WTC11 (cell line): Measurements from ENCODE around the gene AQP10. TPM values are rescaled to one million over a fixed set of nuclear protein-coding genes. Genes with fewer than 3 reads are reported as not detected.
"Not testable (repeated sequence)": the region's sequence is repeated elsewhere in the genome, so short reads cannot be mapped to it uniquely, and the experiment has no call there.

Source experiments
- ATAC-seq: fragments of 200-7000 bp; cut with Tn5 transposase; 2 replicates; pipeline ENCODE4 v1.10.0; 2021; ENCODE audit warnings: mild to moderate bottlenecking, moderate library complexity
- CTCF ChIA-PET: fragments of 300-600 bp; sonication (Branson Sonifier 250); formaldehyde crosslinking; loops from one replicate; lab custom pipeline; 2021; ENCODE audit warnings: antibody characterized with exemption; lab: Charles Lee
- POLR2A ChIA-PET: fragments of 350-600 bp; sonication (Branson Sonifier 250); formaldehyde crosslinking; loops from one replicate; lab custom pipeline; 2021; ENCODE audit warnings: antibody characterized with exemption; lab: Charles Lee
- DNase-seq: peaks from one replicate; pipeline ENCODE4 v3.0.0; 2021; ENCODE audit warnings: low spot score
- H3K27ac Mint-ChIP-seq: 2 replicates; pipeline ENCODE4 v1.8.0; 2021; ENCODE audit warnings: mixed read lengths
- H3K27me3 Mint-ChIP-seq: 2 replicates; pipeline ENCODE4 v1.8.0; 2021; ENCODE audit warnings: low read depth, mild to moderate bottlenecking, moderate library complexity, mixed read lengths
- H3K36me3 Mint-ChIP-seq: 2 replicates; pipeline ENCODE4 v1.8.0; 2021; ENCODE audit warnings: mixed read lengths
- H3K4me1 Mint-ChIP-seq: 2 replicates; pipeline ENCODE4 v1.8.0; 2022; ENCODE audit warnings: mixed read lengths
- H3K4me3 Mint-ChIP-seq: 2 replicates; pipeline ENCODE4 v1.8.0; 2021; ENCODE audit warnings: mild to moderate bottlenecking, moderate library complexity, mixed read lengths
- H3K9me3 Mint-ChIP-seq: 2 replicates; pipeline ENCODE4 v1.8.0; 2021; ENCODE audit warnings: mixed read lengths
- AR ChIP-seq: fragments of 250-450 bp; sonication (Bioruptor Pico); IDR thresholded peaks from 2 replicates; pipeline ENCODE4 v1.9.0; 2021; ENCODE audit warnings: mild to moderate bottlenecking
- ATF3 ChIP-seq: sonication (generic); formaldehyde crosslinking; conservative IDR thresholded peaks from 2 replicates; pipeline ENCODE4 v1.8.1; 2022; ENCODE audit warnings: mild to moderate bottlenecking, missing genetic modification reagents
- CDX4 ChIP-seq: fragments of 250-450 bp; sonication (Bioruptor Pico); IDR thresholded peaks from 2 replicates; pipeline ENCODE4 v1.9.0; 2021; ENCODE audit warnings: moderate library complexity, mild to moderate bottlenecking, inconsistent platforms, borderline replicate concordance
- ETV6 ChIP-seq: sonication (generic); formaldehyde crosslinking; IDR thresholded peaks from 2 replicates; pipeline ENCODE4 v1.8.1; 2022; ENCODE audit warnings: mild to moderate bottlenecking, missing genetic modification reagents
- FOXK1 ChIP-seq: sonication (generic); formaldehyde crosslinking; IDR thresholded peaks from 2 replicates; pipeline ENCODE4 v1.8.0; 2022; ENCODE audit warnings: mild to moderate bottlenecking, moderate library complexity, missing genetic modification reagents
- FOXP1 ChIP-seq: sonication (generic); formaldehyde crosslinking; IDR thresholded peaks from 2 replicates; pipeline ENCODE4 v1.8.0; 2022; ENCODE audit warnings: missing genetic modification reagents, mild to moderate bottlenecking, moderate library complexity, borderline replicate concordance
- IRF1 ChIP-seq: sonication (generic); formaldehyde crosslinking; IDR thresholded peaks from 2 replicates; pipeline ENCODE4 v1.8.0; 2023; ENCODE audit warnings: missing genetic modification reagents
- JUN ChIP-seq: sonication (generic); formaldehyde crosslinking; IDR thresholded peaks from 2 replicates; pipeline ENCODE4 v1.8.0; 2023; ENCODE audit warnings: mild to moderate bottlenecking, missing genetic modification reagents
- KAT7 ChIP-seq: sonication (generic); formaldehyde crosslinking; IDR thresholded peaks from 2 replicates; pipeline ENCODE4 v1.8.1; 2023; ENCODE audit warnings: missing genetic modification reagents, mild to moderate bottlenecking, borderline replicate concordance
- MLX ChIP-seq: sonication (generic); formaldehyde crosslinking; IDR thresholded peaks from 2 replicates; pipeline ENCODE4 v1.8.1; 2023; ENCODE audit warnings: mild to moderate bottlenecking, missing genetic modification reagents, moderate library complexity
- MXD4 ChIP-seq: fragments of 250-450 bp; sonication (Bioruptor Pico); IDR thresholded peaks from 2 replicates; pipeline ENCODE4 v1.8.0; 2021; ENCODE audit warnings: mild to moderate bottlenecking, moderate library complexity, borderline replicate concordance
- NR2C2 ChIP-seq: sonication (generic); formaldehyde crosslinking; IDR thresholded peaks from 2 replicates; pipeline ENCODE4 v1.8.0; 2022; ENCODE audit warnings: mild to moderate bottlenecking, missing genetic modification reagents
- OVOL2 ChIP-seq: fragments of 250-450 bp; sonication (Bioruptor Pico); IDR thresholded peaks from 2 replicates; pipeline ENCODE4 v1.9.0; 2021; ENCODE audit warnings: mild to moderate bottlenecking, borderline replicate concordance
- SMAD3 ChIP-seq: sonication (generic); formaldehyde crosslinking; IDR thresholded peaks from 2 replicates; pipeline ENCODE4 v1.8.0; 2022; ENCODE audit warnings: missing genetic modification reagents, mild to moderate bottlenecking, borderline replicate concordance
- SP1 ChIP-seq: sonication (generic); formaldehyde crosslinking; conservative IDR thresholded peaks from 2 replicates; pipeline ENCODE4 v1.8.1; 2022; ENCODE audit warnings: missing genetic modification reagents
- USF1 ChIP-seq: sonication (generic); formaldehyde crosslinking; IDR thresholded peaks from 2 replicates; pipeline ENCODE4 v1.8.0; 2022; ENCODE audit warnings: mild to moderate bottlenecking, missing genetic modification reagents
- ZBTB21 ChIP-seq: sonication (generic); formaldehyde crosslinking; IDR thresholded peaks from 2 replicates; pipeline ENCODE4 v1.8.1; 2023; ENCODE audit warnings: mild to moderate bottlenecking, missing genetic modification reagents, borderline replicate concordance
- ZBTB43 ChIP-seq: sonication (generic); formaldehyde crosslinking; IDR thresholded peaks from 2 replicates; pipeline ENCODE4 v1.8.1; 2023; ENCODE audit warnings: mild to moderate bottlenecking, missing genetic modification reagents
- ZNF121 ChIP-seq: sonication (generic); formaldehyde crosslinking; IDR thresholded peaks from 2 replicates; pipeline ENCODE4 v1.8.0; 2023; ENCODE audit warnings: missing genetic modification reagents
- ZNF512 ChIP-seq: sonication (generic); formaldehyde crosslinking; IDR thresholded peaks from 2 replicates; pipeline ENCODE4 v1.8.1; 2022; ENCODE audit warnings: missing genetic modification reagents, borderline replicate concordance
- total RNA-seq: library from RNA; stranded (reverse); gene quantifications from 3 replicates; pipeline ENCODE4 v1.2.3, GENCODE V29; 2021

The AQP10 gene
- total RNA-seq, 1 experiment from 2014 or later, result not detected

- peak; percentile 26; the same call in 1 of the 2 replicates for TF ChIP-seq ZNF121
- ATAC-seq, POLR2A ChIA-PET, DNase-seq, H3K27ac Mint-ChIP-seq, H3K36me3 Mint-ChIP-seq, H3K4me3 Mint-ChIP-seq, H3K4me1 Mint-ChIP-seq, H3K27me3 Mint-ChIP-seq: not testable (repeated sequence)
- CTCF ChIA-PET, result interaction anchor here (1.1 to 2.4 kb wide), 3 partner anchors 15 to 32 kb away, joined by 4 to 14 read pairs (median 6); no protein-coding TSS in a partner anchor
- H3K9me3 Mint-ChIP-seq, result peaks cover 18% of the 10 kb centered on the region
These were observed 40.0 kb downstream of the AQP10 start for GRCh38 chr1:154360881-154361280.

- ATAC-seq, result no peak
- Mint-ChIP-seq H3K4me1 (peaks cover 9% of the 10 kb centered on the region), H3K27me3 (no peaks in the 10 kb centered on the region; the same call in 1 of the 2 replicates), H3K36me3 (0 out of 2 replicates have a peak, but pooled peaks cover 5% of the 10 kb centered on the region)
- CTCF ChIA-PET, result interaction anchor here (1.0 to 2.4 kb wide), 4 partner anchors 16 to 36 kb away, joined by 3 to 14 read pairs (median 5); partner anchors contain the start of gene ATP8B2
- no peak for TF ChIP-seq CDX4 (CRISPR knock-in tag)
- TF ChIP-seq ZBTB21 (CRISPR knock-in tag), result no peak
- TF ChIP-seq MXD4 (CRISPR knock-in tag), result no peak
- TF ChIP-seq MLX (CRISPR knock-in tag), result no peak
- no peak for TF ChIP-seq USF1 (CRISPR knock-in tag)
- TF ChIP-seq ATF3 (CRISPR knock-in tag), result no peak
- TF ChIP-seq NR2C2, result no peak
- TF ChIP-seq, all 79 proteins: peak for 0
- DNase-seq, result no peak
- POLR2A ChIA-PET, result no interaction called here
- Mint-ChIP-seq H3K9me3 (peaks cover 18% of the 10 kb centered on the region), H3K4me3 (no peak overlapping the region), H3K27ac (no peak overlapping the region)
These were observed 40.5 kb downstream of the AQP10 start for GRCh38 chr1:154361357-154361756.

- Mint-ChIP-seq H3K4me1 (no peaks in the 10 kb centered on the region), H3K9me3 (no peaks in the 10 kb centered on the region), H3K4me3 (no peak overlapping the region), H3K27me3 (no peaks in the 10 kb centered on the region), H3K36me3 (no peaks in the 10 kb centered on the region), H3K27ac (0 out of 2 replicates have a peak overlapping the region, but pooled peaks have one; percentile 39)
- TF ChIP-seq AR (CRISPR knock-in tag) (no peak), KAT7 (no peak), FOXP1 (CRISPR knock-in tag) (no peak), JUN (CRISPR knock-in tag) (no peak), ETV6 (CRISPR knock-in tag) (no peak), FOXK1 (CRISPR knock-in tag) (no peak), IRF1 (CRISPR knock-in tag) (no peak), NR2C2 (no peak), ZNF512 (CRISPR knock-in tag) (no peak), SP1 (no peak), OVOL2 (CRISPR knock-in tag) (no peak), SMAD3 (no peak), ZBTB43 (CRISPR knock-in tag) (no peak)
- DNase-seq (no peak), ATAC-seq (no peak)
- POLR2A ChIA-PET, result no interaction called here
- CTCF ChIA-PET, result interaction anchor here (0.6 to 0.7 kb wide), 2 partner anchors 44 to 801 kb away, joined by 3 to 5 read pairs; partner anchors contain the start of gene KRTCAP2
These were observed 50.5 kb downstream of the AQP10 start for GRCh38 chr1:154371436-154371835.
